Lower lobe of right lung (tissue), 2 donors: ENCODE data around the gene NALF2. TPM values are rescaled to one million over a fixed set of nuclear protein-coding genes. Genes with fewer than 3 reads are reported as not detected.
A peak's percentile ranks its signal among the peaks of the same experiment; 100 is the strongest.

Source experiments
- ATAC-seq, 2 donors: fragments of 200-7000 bp; cut with Tn5 transposase; one replicate each; pipeline ENCODE4 v1.9.1; 2020 to 2022; ENCODE audit warnings: mild to moderate bottlenecking in 2 of 2, moderate library complexity in 2 of 2
- DNase-seq: peaks from one replicate; pipeline ENCODE4 v3.0.0-alpha.2; 2020
- H3K27ac ChIP-seq: fragments of 200-600 bp; one replicate; pipeline ENCODE4 v1.8.0; 2022
- H3K27me3 ChIP-seq: fragments of 200-600 bp; one replicate; pipeline ENCODE4 v1.8.0; 2022; ENCODE audit warnings: low read depth
- H3K36me3 ChIP-seq: fragments of 200-600 bp; one replicate; pipeline ENCODE4 v1.8.0; 2022; ENCODE audit warnings: mild to moderate bottlenecking
- H3K4me1 ChIP-seq: fragments of 200-600 bp; one replicate; pipeline ENCODE4 v1.8.0; 2022
- H3K4me3 ChIP-seq: fragments of 200-600 bp; one replicate; pipeline ENCODE4 v1.8.0; 2022; ENCODE audit warnings: mild to moderate bottlenecking
- H3K9me3 ChIP-seq: fragments of 200-600 bp; one replicate; pipeline ENCODE4 v1.8.0; 2022
- CTCF ChIP-seq: fragments of 200-600 bp; IDR thresholded peaks from one replicate; pipeline ENCODE4 v1.8.0; 2022; ENCODE audit warnings: antibody characterized with exemption, mild to moderate bottlenecking
- intact Hi-C: fragments of 100-400 bp; cut with DNase I; formaldehyde crosslinking; loops from one replicate; pipeline ENCODE4 v1.11.0; 2022
- long read RNA-seq: library from polyadenylated mRNA; unstranded; transcript quantifications from one replicate; pipeline ENCODE4 v2.0.0, GENCODE V29; 2021
- total RNA-seq: library from RNA; stranded (reverse); fragmentation: NEBNext Ultra II Directional; extraction: Animal tissue kit (Norgen Biotek cat#: 25700); gene quantifications from one replicate; pipeline ENCODE4 v1.2.1, GENCODE V29; 2021
- donor health status: DM: no; HTN: yes; CAD: no; lungs with severe emphysema.

NALF2 gene
- 0.12 TPM for total RNA-seq
- long read RNA-seq: 0 reads

GRCh38 chrX:69503782-69504625 is at the start of gene NALF2:
NALF2 (plus strand) TSS chrX:69504326; CDS start chrX:69505283, 957 bp downstream.
- Histone ChIP-seq H3K36me3 (no peaks in the 10 kb centered on the region), H3K4me1 (no peaks in the 10 kb centered on the region), H3K9me3 (no peaks in the 10 kb centered on the region), H3K4me3 (peak within 1 kb of the TSS; percentile 51), H3K27ac (no peak within 1 kb of the TSS), H3K27me3 (peaks cover 25% of the 10 kb centered on the region)
- TF ChIP-seq CTCF: no peak
- peak; percentile 65 for DNase-seq
- intact Hi-C loops: no loop called here
- ATAC-seq: peak; percentile 86 to 89

DNA sequence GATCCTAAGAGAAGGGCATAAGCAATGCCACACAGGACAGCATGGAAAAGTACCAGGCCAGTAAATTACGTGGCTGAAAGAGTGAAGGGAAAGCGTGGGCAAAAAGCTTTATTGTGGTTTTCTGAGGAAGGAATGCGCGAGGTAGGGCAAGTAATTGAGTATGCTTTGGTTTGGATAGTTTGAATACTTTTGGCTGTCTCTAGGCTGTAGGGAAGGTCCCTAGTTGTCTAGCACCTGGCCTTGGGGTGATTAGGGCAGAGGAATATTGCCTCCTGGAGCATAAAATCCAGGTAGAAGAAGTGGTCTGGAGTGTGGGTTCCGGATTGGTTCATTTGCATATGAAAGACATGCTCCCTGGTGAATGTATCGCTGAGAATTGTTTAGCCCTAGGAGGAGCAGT is 46.4 kb upstream of the NALF2 start:
- no peak for DNase-seq
- ATAC-seq: no peak
- H3K36me3 ChIP-seq: no peaks in the 10 kb centered on the region
- H3K27ac ChIP-seq: no peak overlapping the region
- H3K9me3 ChIP-seq: no peaks in the 10 kb centered on the region
- intact Hi-C loops: no loop called here
- H3K27me3 ChIP-seq: no peaks in the 10 kb centered on the region
- no peak overlapping the region for H3K4me3 ChIP-seq
- TF ChIP-seq CTCF: no peak
- H3K4me1 ChIP-seq: no peaks in the 10 kb centered on the region

- ATAC-seq (no peak), DNase-seq (no peak)
- H3K27ac ChIP-seq: no peak overlapping the region
- H3K36me3 ChIP-seq: no peaks in the 10 kb centered on the region
- no peaks in the 10 kb centered on the region for H3K27me3 ChIP-seq
- TF ChIP-seq CTCF: no peak
- no peaks in the 10 kb centered on the region for H3K9me3 ChIP-seq
- no peaks in the 10 kb centered on the region for H3K4me1 ChIP-seq
- intact Hi-C loops: no loop called here
- H3K4me3 ChIP-seq: no peak overlapping the region
Observed at GRCh38 chrX:69466546-69466945, 37.6 kb upstream of the NALF2 start.

DNA sequence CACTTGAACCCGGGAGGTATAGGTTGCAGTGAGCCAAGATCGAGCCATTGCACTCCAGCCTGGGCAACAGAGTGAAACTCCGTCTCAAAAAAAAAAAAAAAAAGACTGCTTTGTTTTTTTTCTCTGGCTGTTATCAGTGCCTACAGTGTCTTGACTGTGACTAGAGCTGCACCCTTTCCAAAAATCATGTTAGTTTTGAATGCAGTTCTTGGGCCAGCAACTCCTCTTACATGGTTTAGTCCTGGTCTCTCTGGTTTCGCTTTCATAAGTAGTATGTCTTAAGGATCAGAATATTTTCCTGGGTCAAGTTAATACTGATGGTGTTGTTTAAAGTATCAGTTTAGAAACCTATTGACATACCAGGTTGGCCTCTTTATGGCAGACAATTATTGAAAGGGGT is 34.2 kb upstream of the NALF2 start:
- TF ChIP-seq CTCF: no peak
- H3K4me3 ChIP-seq: no peak overlapping the region
- no peaks in the 10 kb centered on the region for H3K4me1 ChIP-seq
- no peaks in the 10 kb centered on the region for H3K36me3 ChIP-seq
- no peak for ATAC-seq
- intact Hi-C loops: no loop called here
- H3K27me3 ChIP-seq: no peaks in the 10 kb centered on the region
- DNase-seq: no peak
- no peak overlapping the region for H3K27ac ChIP-seq
- H3K9me3 ChIP-seq: no peaks in the 10 kb centered on the region

DNA sequence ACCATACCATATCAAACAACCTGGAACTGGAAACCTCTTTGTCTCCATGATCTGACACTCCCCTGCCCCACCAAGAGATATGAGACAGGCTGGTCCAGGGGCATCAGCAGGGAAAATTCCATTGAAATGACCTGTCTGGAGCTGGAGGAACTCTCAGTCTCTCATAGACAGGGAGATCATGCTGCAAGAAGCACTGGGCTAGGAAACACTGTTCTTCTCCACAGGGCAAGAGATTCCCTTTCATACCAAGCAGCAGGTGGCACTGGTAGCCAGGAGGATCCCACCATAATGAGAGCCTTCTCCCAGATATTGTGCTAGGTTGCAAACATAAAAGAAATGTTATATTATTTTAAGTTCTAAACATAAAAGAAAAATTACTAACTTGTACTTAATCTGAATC is 14.5 kb upstream of the NALF2 start:
- DNase-seq: no peak
- no peaks in the 10 kb centered on the region for H3K36me3 ChIP-seq
- TF ChIP-seq CTCF: no peak
- no peaks in the 10 kb centered on the region for H3K9me3 ChIP-seq
- H3K4me1 ChIP-seq: no peaks in the 10 kb centered on the region
- no peak for ATAC-seq
- H3K27ac ChIP-seq: no peak overlapping the region
- no peaks in the 10 kb centered on the region for H3K27me3 ChIP-seq
- H3K4me3 ChIP-seq: no peak overlapping the region
- intact Hi-C loops: no loop called here
